Measurements from ENCODE around the gene STXBP4.

STXBP4 gene

DNA sequence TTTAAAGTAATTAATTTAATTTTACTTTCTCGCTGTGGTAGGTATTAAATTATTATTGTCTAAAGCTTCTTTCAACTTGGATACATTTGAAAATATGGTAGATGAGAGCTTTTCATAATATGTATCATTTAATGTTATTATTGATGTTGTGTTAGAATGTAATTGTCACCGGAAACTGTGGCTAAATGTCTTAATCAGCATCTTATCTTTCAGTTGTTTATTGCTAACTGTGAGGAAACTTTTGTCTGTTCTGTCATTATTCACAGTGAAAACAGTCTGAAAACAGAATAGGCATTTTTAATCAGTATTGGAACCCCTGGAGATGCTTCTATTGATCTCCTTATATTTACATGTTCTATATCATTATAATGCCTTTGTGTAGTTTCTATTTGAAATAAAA, 120.7 kb downstream of the STXBP4 start:
- H3K27me3 ChIP-seq (ENCODE audit: control insufficient read depth in 5 of 5, insufficient read depth in 4 of 5, low read length in 5 of 5), result no peaks in the 10 kb centered on the region
- no peak overlapping the region for H3K27ac ChIP-seq (ENCODE audit: low read depth, low read length)
- H3K9me3 ChIP-seq (ENCODE audit: control insufficient read depth in 5 of 5, low read length in 5 of 5), result no peaks in the 10 kb centered on the region
- peaks cover 0 to 6% (median 0%) of the 10 kb centered on the region in 5 donors for H3K4me1 ChIP-seq (ENCODE audit: control insufficient read depth in 5 of 5, insufficient read depth in 5 of 5, low read length in 5 of 5)
- peaks cover 0 to 4% (median 0%) of the 10 kb centered on the region in 5 donors for H3K36me3 ChIP-seq (ENCODE audit: control insufficient read depth in 5 of 5, insufficient read depth in 5 of 5, low read length in 5 of 5)
- H3K9ac ChIP-seq (ENCODE audit: low read length in 5 of 5), result no peak overlapping the region
- H3K4me3 ChIP-seq (ENCODE audit: low read depth in 1 of 5, low read length in 5 of 5), result no peak overlapping the region

- H3K27ac ChIP-seq (ENCODE audit: low read depth, low read length), result no peak overlapping the region
- no peaks in the 10 kb centered on the region for H3K9me3 ChIP-seq (ENCODE audit: control insufficient read depth in 5 of 5, low read length in 5 of 5)
- no peak overlapping the region for H3K4me3 ChIP-seq (ENCODE audit: low read depth in 1 of 5, low read length in 5 of 5)
- H3K4me1 ChIP-seq (ENCODE audit: control insufficient read depth in 5 of 5, insufficient read depth in 5 of 5, low read length in 5 of 5), result peaks cover 0 to 6% (median 0%) of the 10 kb centered on the region in 5 donors
- H3K9ac ChIP-seq (ENCODE audit: low read length in 5 of 5), result no peak overlapping the region
- no peaks in the 10 kb centered on the region for H3K27me3 ChIP-seq (ENCODE audit: control insufficient read depth in 5 of 5, insufficient read depth in 4 of 5, low read length in 5 of 5)
- H3K36me3 ChIP-seq (ENCODE audit: control insufficient read depth in 5 of 5, insufficient read depth in 5 of 5, low read length in 5 of 5), result peaks cover 0 to 4% (median 0%) of the 10 kb centered on the region in 5 donors
Measured at GRCh38 chr17:55090079-55090492, 121.5 kb downstream of the STXBP4 start.

- Histone ChIP-seq H3K27ac (ENCODE audit: low read depth, low read length) (no peak overlapping the region), H3K36me3 (ENCODE audit: control insufficient read depth in 5 of 5, insufficient read depth in 5 of 5, low read length in 5 of 5) (peaks cover 0 to 4% (median 0%) of the 10 kb centered on the region in 5 donors), H3K4me1 (ENCODE audit: control insufficient read depth in 5 of 5, insufficient read depth in 5 of 5, low read length in 5 of 5) (no peaks in the 10 kb centered on the region), H3K27me3 (ENCODE audit: control insufficient read depth in 5 of 5, insufficient read depth in 4 of 5, low read length in 5 of 5) (no peaks in the 10 kb centered on the region), H3K4me3 (ENCODE audit: low read depth in 1 of 5, low read length in 5 of 5) (no peak overlapping the region), H3K9me3 (ENCODE audit: control insufficient read depth in 5 of 5, low read length in 5 of 5) (no peaks in the 10 kb centered on the region), H3K9ac (ENCODE audit: low read length in 5 of 5) (no peak overlapping the region)
Measured at GRCh38 chr17:55093353-55093752, 124.8 kb downstream of the STXBP4 start.

DNA sequence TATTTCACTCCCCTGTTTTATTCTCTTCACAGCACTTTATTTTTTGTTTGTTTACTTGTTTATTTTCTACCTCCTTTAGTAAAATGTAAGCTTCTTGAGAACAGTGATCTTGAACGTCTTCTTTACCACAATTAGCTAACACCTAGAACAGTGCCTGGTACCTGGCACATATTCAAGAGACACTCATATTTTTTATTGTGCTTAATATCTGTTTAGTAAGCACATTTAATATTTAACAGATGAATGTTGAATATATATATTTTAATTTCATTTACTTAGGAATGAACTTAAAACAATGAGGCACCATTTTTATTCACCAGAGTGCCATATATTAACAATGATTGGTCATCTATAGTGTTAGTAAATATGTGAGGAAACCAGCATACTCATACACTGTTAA, 130.2 kb downstream of the STXBP4 start:
- Histone ChIP-seq H3K4me1 (ENCODE audit: control insufficient read depth in 5 of 5, insufficient read depth in 5 of 5, low read length in 5 of 5) (no peaks in the 10 kb centered on the region), H3K9ac (ENCODE audit: low read length in 5 of 5) (no peak overlapping the region), H3K27ac (ENCODE audit: low read depth, low read length) (no peak overlapping the region), H3K27me3 (ENCODE audit: control insufficient read depth in 5 of 5, insufficient read depth in 4 of 5, low read length in 5 of 5) (no peaks in the 10 kb centered on the region), H3K9me3 (ENCODE audit: control insufficient read depth in 5 of 5, low read length in 5 of 5) (peaks cover 2 to 9% (median 6%) of the 10 kb centered on the region in 5 donors), H3K4me3 (ENCODE audit: low read depth in 1 of 5, low read length in 5 of 5) (no peak overlapping the region), H3K36me3 (ENCODE audit: control insufficient read depth in 5 of 5, insufficient read depth in 5 of 5, low read length in 5 of 5) (peaks cover 0 to 6% (median 0%) of the 10 kb centered on the region in 5 donors)

- H3K9ac ChIP-seq (ENCODE audit: low read length in 5 of 5), result no peak overlapping the region
- H3K27ac ChIP-seq (ENCODE audit: low read depth, low read length), result no peak overlapping the region
- H3K4me1 ChIP-seq (ENCODE audit: control insufficient read depth in 5 of 5, insufficient read depth in 5 of 5, low read length in 5 of 5), result no peaks in the 10 kb centered on the region
- H3K27me3 ChIP-seq (ENCODE audit: control insufficient read depth in 5 of 5, insufficient read depth in 4 of 5, low read length in 5 of 5), result no peaks in the 10 kb centered on the region
- no peak overlapping the region for H3K4me3 ChIP-seq (ENCODE audit: low read depth in 1 of 5, low read length in 5 of 5)
- H3K9me3 ChIP-seq (ENCODE audit: control insufficient read depth in 5 of 5, low read length in 5 of 5), result peaks cover 0 to 3% (median 0%) of the 10 kb centered on the region in 5 donors
- no peaks in the 10 kb centered on the region for H3K36me3 ChIP-seq (ENCODE audit: control insufficient read depth in 5 of 5, insufficient read depth in 5 of 5, low read length in 5 of 5)
Measured at GRCh38 chr17:55110521-55110920, 142.0 kb downstream of the STXBP4 start.

- no peak overlapping the region for H3K27ac ChIP-seq (ENCODE audit: low read depth, low read length)
- H3K9ac ChIP-seq (ENCODE audit: low read length in 5 of 5), result no peak overlapping the region
- no peak overlapping the region for H3K4me3 ChIP-seq (ENCODE audit: low read depth in 1 of 5, low read length in 5 of 5)
- H3K36me3 ChIP-seq (ENCODE audit: control insufficient read depth in 5 of 5, insufficient read depth in 5 of 5, low read length in 5 of 5), result peaks cover 0 to 8% (median 0%) of the 10 kb centered on the region in 5 donors
- H3K27me3 ChIP-seq (ENCODE audit: control insufficient read depth in 5 of 5, insufficient read depth in 4 of 5, low read length in 5 of 5), result no peaks in the 10 kb centered on the region
- no peaks in the 10 kb centered on the region for H3K9me3 ChIP-seq (ENCODE audit: control insufficient read depth in 5 of 5, low read length in 5 of 5)
- peaks cover 0 to 7% (median 0%) of the 10 kb centered on the region in 5 donors for H3K4me1 ChIP-seq (ENCODE audit: control insufficient read depth in 5 of 5, insufficient read depth in 5 of 5, low read length in 5 of 5)
Measured at GRCh38 chr17:55114283-55114682, 145.7 kb downstream of the STXBP4 start.

GRCh38 chr17:55116440-55116914, 147.9 kb downstream of the STXBP4 start:
- H3K4me1 ChIP-seq (ENCODE audit: control insufficient read depth in 5 of 5, insufficient read depth in 5 of 5, low read length in 5 of 5), result peaks cover 0 to 7% (median 0%) of the 10 kb centered on the region in 5 donors
- no peak overlapping the region for H3K9ac ChIP-seq (ENCODE audit: low read length in 5 of 5)
- H3K9me3 ChIP-seq (ENCODE audit: control insufficient read depth in 5 of 5, low read length in 5 of 5), result no peaks in the 10 kb centered on the region
- H3K27ac ChIP-seq (ENCODE audit: low read depth, low read length), result no peak overlapping the region
- peaks cover 0 to 8% (median 0%) of the 10 kb centered on the region in 5 donors for H3K36me3 ChIP-seq (ENCODE audit: control insufficient read depth in 5 of 5, insufficient read depth in 5 of 5, low read length in 5 of 5)
- no peak overlapping the region for H3K4me3 ChIP-seq (ENCODE audit: low read depth in 1 of 5, low read length in 5 of 5)
- no peaks in the 10 kb centered on the region for H3K27me3 ChIP-seq (ENCODE audit: control insufficient read depth in 5 of 5, insufficient read depth in 4 of 5, low read length in 5 of 5)

DNA sequence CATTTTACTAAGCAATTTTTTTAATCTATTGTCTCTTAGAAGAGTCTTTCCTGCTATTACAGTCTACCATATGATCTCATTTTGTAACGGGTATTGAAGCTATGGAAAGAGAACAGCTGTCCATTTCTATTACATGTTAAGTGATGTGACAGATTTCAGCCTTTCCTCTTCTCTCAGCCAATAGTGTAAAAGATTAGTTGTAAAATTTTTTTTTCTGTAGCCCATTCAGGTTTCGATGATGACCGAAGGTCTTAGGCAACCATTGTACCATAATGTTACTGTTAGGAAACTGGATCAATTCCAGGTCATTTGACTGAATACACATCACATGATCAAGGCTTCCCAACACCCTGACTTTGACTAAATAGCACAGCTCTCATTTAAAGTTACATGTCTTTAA, 148.6 kb downstream of the STXBP4 start:
- Histone ChIP-seq H3K9me3 (ENCODE audit: control insufficient read depth in 5 of 5, low read length in 5 of 5) (no peaks in the 10 kb centered on the region), H3K27ac (ENCODE audit: low read depth, low read length) (no peak overlapping the region), H3K4me3 (ENCODE audit: low read depth in 1 of 5, low read length in 5 of 5) (no peak overlapping the region), H3K9ac (ENCODE audit: low read length in 5 of 5) (no peak overlapping the region), H3K36me3 (ENCODE audit: control insufficient read depth in 5 of 5, insufficient read depth in 5 of 5, low read length in 5 of 5) (peaks cover 0 to 8% (median 0%) of the 10 kb centered on the region in 5 donors), H3K27me3 (ENCODE audit: control insufficient read depth in 5 of 5, insufficient read depth in 4 of 5, low read length in 5 of 5) (no peaks in the 10 kb centered on the region), H3K4me1 (ENCODE audit: control insufficient read depth in 5 of 5, insufficient read depth in 5 of 5, low read length in 5 of 5) (peaks cover 0 to 7% (median 0%) of the 10 kb centered on the region in 5 donors)

GRCh38 chr17:55120651-55121050, 152.1 kb downstream of the STXBP4 start:
- Histone ChIP-seq H3K27ac (ENCODE audit: low read depth, low read length) (no peak overlapping the region), H3K27me3 (ENCODE audit: control insufficient read depth in 5 of 5, insufficient read depth in 4 of 5, low read length in 5 of 5) (no peaks in the 10 kb centered on the region), H3K9ac (ENCODE audit: low read length in 5 of 5) (no peak overlapping the region), H3K36me3 (ENCODE audit: control insufficient read depth in 5 of 5, insufficient read depth in 5 of 5, low read length in 5 of 5) (peaks cover 0 to 8% (median 0%) of the 10 kb centered on the region in 5 donors), H3K4me1 (ENCODE audit: control insufficient read depth in 5 of 5, insufficient read depth in 5 of 5, low read length in 5 of 5) (peaks cover 0 to 7% (median 0%) of the 10 kb centered on the region in 5 donors), H3K9me3 (ENCODE audit: control insufficient read depth in 5 of 5, low read length in 5 of 5) (no peaks in the 10 kb centered on the region), H3K4me3 (ENCODE audit: low read depth in 1 of 5, low read length in 5 of 5) (no peak overlapping the region)

- H3K4me3 ChIP-seq (ENCODE audit: low read depth in 1 of 5, low read length in 5 of 5), result no peak overlapping the region
- H3K9ac ChIP-seq (ENCODE audit: low read length in 5 of 5), result no peak overlapping the region
- H3K9me3 ChIP-seq (ENCODE audit: control insufficient read depth in 5 of 5, low read length in 5 of 5), result no peaks in the 10 kb centered on the region
- H3K27me3 ChIP-seq (ENCODE audit: control insufficient read depth in 5 of 5, insufficient read depth in 4 of 5, low read length in 5 of 5), result no peaks in the 10 kb centered on the region
- H3K4me1 ChIP-seq (ENCODE audit: control insufficient read depth in 5 of 5, insufficient read depth in 5 of 5, low read length in 5 of 5), result peaks cover 0 to 5% (median 0%) of the 10 kb centered on the region in 5 donors
- H3K27ac ChIP-seq (ENCODE audit: low read depth, low read length), result no peak overlapping the region
- H3K36me3 ChIP-seq (ENCODE audit: control insufficient read depth in 5 of 5, insufficient read depth in 5 of 5, low read length in 5 of 5), result peaks cover 0 to 8% (median 0%) of the 10 kb centered on the region in 5 donors
Measured at GRCh38 chr17:55121268-55121667, 152.7 kb downstream of the STXBP4 start.
